ENCODE data around the gene TCP11L1.

The TCP11L1 gene

DNA sequence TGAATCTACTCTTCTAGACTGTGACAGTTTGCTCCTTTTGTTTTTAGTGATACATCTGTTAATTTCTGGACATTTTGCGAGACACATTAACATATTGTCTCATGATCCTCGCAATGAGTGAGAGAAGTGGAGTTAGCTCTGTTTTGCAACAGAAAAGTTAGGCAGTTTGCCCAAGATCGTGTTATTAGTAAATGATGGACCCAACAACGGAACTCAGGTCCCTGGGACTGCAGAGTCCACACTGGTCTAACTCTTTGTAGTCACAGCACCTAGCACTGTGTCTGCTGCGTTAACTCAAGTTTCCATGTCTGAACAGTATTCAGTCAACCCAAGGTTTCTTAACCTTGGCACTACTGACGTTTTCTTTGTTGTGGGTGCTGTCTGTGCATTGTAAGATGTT is 20.5 kb upstream of the TCP11L1 start:
- Histone ChIP-seq H3K9ac (ENCODE audit: low read length) (no peak overlapping the region), H3K4me3 (ENCODE audit: low read length) (no peak overlapping the region), H4K20me1 (ENCODE audit: insufficient read depth, low read length) (no peaks in the 10 kb centered on the region), H3K27ac (ENCODE audit: low read length) (no peak overlapping the region), H3K9me3 (replicated peaks; ENCODE audit: insufficient read depth, low read length) (no peaks in the 10 kb centered on the region), H3K79me2 (ENCODE audit: low read length) (no peaks in the 10 kb centered on the region), H3K4me1 (ENCODE audit: low read length) (no peaks in the 10 kb centered on the region), H3K36me3 (replicated peaks; ENCODE audit: insufficient read depth, low read length) (no peaks in the 10 kb centered on the region), H3K27me3 (replicated peaks; ENCODE audit: insufficient read depth, low read length) (no peaks in the 10 kb centered on the region), H2AFZ (ENCODE audit: low read length) (no peak overlapping the region), H3F3A (ENCODE audit: insufficient read depth, low read length) (no peaks in the 10 kb centered on the region), H3K4me2 (ENCODE audit: low read depth, low read length) (no peak overlapping the region), H3K9me2 (replicated peaks; ENCODE audit: insufficient read depth, low read length) (no peaks in the 10 kb centered on the region)
- TF ChIP-seq CTCF (IDR thresholded peaks at IDR 0.05; ENCODE audit: low read length) (no peak), EZH2 (optimal IDR thresholded peaks at IDR 0.05; ENCODE audit: low read depth, low read length) (no peak), EZH2phosphoT487 (IDR thresholded peaks at IDR 0.05; ENCODE audit: low read length) (no peak)
- no peak for DNase-seq

- Histone ChIP-seq H3F3A (ENCODE audit: insufficient read depth, low read length) (no peaks in the 10 kb centered on the region), H3K9me3 (replicated peaks; ENCODE audit: insufficient read depth, low read length) (no peaks in the 10 kb centered on the region), H4K20me1 (ENCODE audit: insufficient read depth, low read length) (no peaks in the 10 kb centered on the region), H3K4me1 (ENCODE audit: low read length) (no peaks in the 10 kb centered on the region), H3K27ac (ENCODE audit: low read length) (no peak overlapping the region), H3K9ac (ENCODE audit: low read length) (no peak overlapping the region), H3K4me2 (ENCODE audit: low read depth, low read length) (no peak overlapping the region), H2AFZ (ENCODE audit: low read length) (no peak overlapping the region), H3K36me3 (replicated peaks; ENCODE audit: insufficient read depth, low read length) (no peaks in the 10 kb centered on the region), H3K4me3 (ENCODE audit: low read length) (no peak overlapping the region), H3K9me2 (replicated peaks; ENCODE audit: insufficient read depth, low read length) (no peaks in the 10 kb centered on the region), H3K27me3 (replicated peaks; ENCODE audit: insufficient read depth, low read length) (no peaks in the 10 kb centered on the region), H3K79me2 (ENCODE audit: low read length) (no peaks in the 10 kb centered on the region)
- TF ChIP-seq CTCF (IDR thresholded peaks at IDR 0.05; ENCODE audit: low read length) (no peak), EZH2phosphoT487 (IDR thresholded peaks at IDR 0.05; ENCODE audit: low read length) (no peak), EZH2 (optimal IDR thresholded peaks at IDR 0.05; ENCODE audit: low read depth, low read length) (no peak)
- DNase-seq = no peak
These were observed 17.9 kb upstream of the TCP11L1 start for GRCh38 chr11:33021501-33021900.

GRCh38 chr11:33021937-33022336 is 17.4 kb upstream of the TCP11L1 start:
- Histone ChIP-seq H3K36me3 (replicated peaks; ENCODE audit: insufficient read depth, low read length) (no peaks in the 10 kb centered on the region), H4K20me1 (ENCODE audit: insufficient read depth, low read length) (no peaks in the 10 kb centered on the region), H3K9me3 (replicated peaks; ENCODE audit: insufficient read depth, low read length) (no peaks in the 10 kb centered on the region), H2AFZ (ENCODE audit: low read length) (no peak overlapping the region), H3K9ac (ENCODE audit: low read length) (no peak overlapping the region), H3K27me3 (replicated peaks; ENCODE audit: insufficient read depth, low read length) (no peaks in the 10 kb centered on the region), H3K9me2 (replicated peaks; ENCODE audit: insufficient read depth, low read length) (no peaks in the 10 kb centered on the region), H3K27ac (ENCODE audit: low read length) (no peak overlapping the region), H3K79me2 (ENCODE audit: low read length) (no peaks in the 10 kb centered on the region), H3K4me3 (ENCODE audit: low read length) (no peak overlapping the region), H3K4me2 (ENCODE audit: low read depth, low read length) (no peak overlapping the region), H3K4me1 (ENCODE audit: low read length) (no peaks in the 10 kb centered on the region), H3F3A (ENCODE audit: insufficient read depth, low read length) (no peaks in the 10 kb centered on the region)
- DNase-seq = no peak
- TF ChIP-seq EZH2 (optimal IDR thresholded peaks at IDR 0.05; ENCODE audit: low read depth, low read length) (no peak), EZH2phosphoT487 (IDR thresholded peaks at IDR 0.05; ENCODE audit: low read length) (no peak), CTCF (IDR thresholded peaks at IDR 0.05; ENCODE audit: low read length) (no peak)

All from MM.1S (cell line).